K562 (cell line): ENCODE results near the gene ARHGAP15. TPM values are rescaled to one million over a fixed set of nuclear protein-coding genes. Genes with fewer than 3 reads are reported as not detected.

Source experiments
- ATAC-seq: fragments of 200-7000 bp; cut with Tn5 transposase; 3 replicates; pipeline ENCODE4 v1.9.1; 2020; ENCODE audit warnings: moderate library complexity
- BruUV-seq: library from RNA; stranded (reverse); fragments of 400-500 nt; replicated peaks from 2 replicates; lab custom pipeline; 2021; lab: Mats Ljungman, UMichigan
- CTCF ChIA-PET: fragments of 300-600 bp; formaldehyde crosslinking; extraction: SDS; loops from one replicate; lab custom pipeline; 2021; ENCODE audit warnings: low intra/inter-chr PET ratio; lab: Yijun Ruan, JAX
- POLR2A ChIA-PET: fragments of 300-600, 350-650 bp; sonication (Branson Sonifier 250); formaldehyde crosslinking; extraction: SDS; loops from one replicate; lab custom pipeline; 2021; ENCODE audit warnings: antibody characterized with exemption, inconsistent platforms; lab: Yijun Ruan, JAX
- DNase-seq, 4 experiments: peaks; one replicate each; pipeline versions ENCODE4 v3.0.0 to v3.0.0-alpha.2; 2011 to 2018; ENCODE audit warnings: low spot score in 3 of 4, mixed read lengths in 3 of 4; ENCODE audit errors: extremely low read depth in 1 of 4
- FAIRE-seq: peaks from 2 replicates; lab custom pipeline; 2011; peaks lifted over from hg19 to GRCh38; lab: Jason Lieb, UNC
- H2AFZ ChIP-seq: 2 replicates; pipeline ENCODE4 v1.6.0; 2011; ENCODE audit warnings: low read depth, low read length, control low read depth, inconsistent platforms
- H3K27ac ChIP-seq: fragments of 200-600 bp; 3 replicates; pipeline ENCODE4 v1.8.0; 2011; ENCODE audit warnings: low read depth, mild to moderate bottlenecking, control low read depth, inconsistent platforms, low read length, moderate library complexity, mixed read lengths; ENCODE audit errors: extremely low read depth
- H3K27me3 ChIP-seq, 2 experiments: fragments of 300-600 bp in 1 of 2; 2 replicates in 1 of 2; 3 replicates in 1 of 2; pipeline versions ENCODE4 v1.6.0 to v1.8.0; 2011; ENCODE audit warnings: inconsistent platforms in 2 of 2, low read length in 2 of 2, mild to moderate bottlenecking in 1 of 2, mixed read lengths in 1 of 2, moderate library complexity in 1 of 2; ENCODE audit not compliant: control insufficient read depth in 2 of 2, insufficient read depth in 2 of 2
- H3K36me3 ChIP-seq: fragments of 300-600 bp; 3 replicates; pipeline ENCODE4 v1.8.0; 2011; ENCODE audit warnings: mild to moderate bottlenecking, low read length, inconsistent platforms; ENCODE audit not compliant: control insufficient read depth, insufficient read depth
- H3K4me1 ChIP-seq, 2 experiments: fragments of 200-600 bp in 1 of 2; replicated peaks in 1 of 2; 2 replicates in 1 of 2; 3 replicates in 1 of 2; pipeline versions ENCODE4 v1.5.1 to v1.8.0; 2011; ENCODE audit warnings: inconsistent platforms in 2 of 2, low read length in 2 of 2, mild to moderate bottlenecking in 1 of 2, mixed read lengths in 1 of 2, moderate library complexity in 1 of 2; ENCODE audit not compliant: control insufficient read depth in 2 of 2, insufficient read depth in 2 of 2
- H3K4me2 ChIP-seq: 2 replicates; pipeline ENCODE4 v1.6.1; 2011; ENCODE audit warnings: low read length, control low read depth, inconsistent platforms, mixed read lengths; ENCODE audit not compliant: insufficient read depth
- H3K4me3 ChIP-seq: fragments of 200-600 bp; sonication (generic), shearing (Covaris generic); 2 replicates; pipeline ENCODE4 v1.5.1; 2016; ENCODE audit warnings: control low read depth, inconsistent platforms
- H3K79me2 ChIP-seq: fragments of 200-600 bp; 3 replicates; pipeline ENCODE4 v1.8.0; 2011; ENCODE audit warnings: low read length, inconsistent platforms; ENCODE audit not compliant: control insufficient read depth, insufficient read depth
- H3K9ac ChIP-seq, 2 experiments: 2 replicates each; pipeline versions ENCODE4 v1.6.0 to v1.6.1; 2011; ENCODE audit warnings: low read depth in 2 of 2, low read length in 2 of 2, control low read depth in 1 of 2, inconsistent platforms in 1 of 2, mild to moderate bottlenecking in 1 of 2, mixed read lengths in 1 of 2; ENCODE audit not compliant: insufficient read depth in 1 of 2
- H3K9me1 ChIP-seq: one replicate; pipeline ENCODE4 v1.6.0; 2011; ENCODE audit warnings: inconsistent platforms, mild to moderate bottlenecking, low read length, moderate library complexity; ENCODE audit not compliant: control insufficient read depth, insufficient read depth
- H3K9me3 ChIP-seq: replicated peaks from 2 replicates; pipeline ENCODE4 v1.5.1; 2011; ENCODE audit warnings: low read depth, low read length, inconsistent platforms; ENCODE audit not compliant: control insufficient read depth, insufficient read depth
- H4K20me1 ChIP-seq: replicated peaks from 2 replicates; pipeline ENCODE4 v1.6.1; 2011; ENCODE audit warnings: low read length, inconsistent platforms, mixed read lengths; ENCODE audit not compliant: control insufficient read depth, insufficient read depth
- CLOCK ChIP-seq: fragments of 250-450 bp; sonication (Bioruptor Pico); IDR thresholded peaks from 2 replicates; pipeline ENCODE4 v1.4.0; 2020; ENCODE audit warnings: mild to moderate bottlenecking, moderate library complexity, borderline replicate concordance
- ZBTB7A ChIP-seq: IDR thresholded peaks from 2 replicates; pipeline ENCODE4 v1.6.1; 2011; ENCODE audit warnings: low read depth, mild to moderate bottlenecking, low read length, moderate library complexity, borderline replicate concordance; ENCODE audit not compliant: control insufficient read depth
- WGBS: fragments of 100-300 bp; shearing (Covaris generic); methylation state at CpG from one replicate; pipeline ENCODE4 v1.1.6; 2016; ENCODE audit warnings: low coverage, mixed read lengths; ENCODE audit not compliant: insufficient coverage; ENCODE audit errors: missing lambda C conversion rate; 5-methylcytosine and 5-hydroxymethylcytosine counted together
- in situ Hi-C: fragments of 300-500 bp; cut with MboI; formaldehyde crosslinking; loops from 4 replicates; pipeline ENCODE4 v1.15.0; 2018; ENCODE audit warnings: inconsistent platforms, mixed read lengths
- intact Hi-C: fragments of 100-400 bp; cut with micrococcal nuclease; formaldehyde crosslinking; loops from 2 replicates; pipeline ENCODE4 v1.14.2; 2022
- polyA plus RNA-seq, 8 experiments: library from polyadenylated mRNA; depleted of rRNA in 4 of 8; stranded (reverse) in 5 of 8; unstranded in 3 of 8; fragments of >200 nt; fragmentation: Nextera tagmentation in 2 of 8; fragmentation: Illumina TruSeq in 1 of 8; extraction: Ambion mirVana in 2 of 8; extraction: Trizol in 1 of 8; gene quantifications; 2 replicates each; pipeline versions ENCODE4 v1.2.1 to v1.2.3, GENCODE V29; 2011 to 2014; ENCODE audit warnings: inconsistent platforms in 1 of 8, missing spikeins in 1 of 8
- total RNA-seq, 7 experiments: library from RNA; depleted of rRNA in 6 of 7; stranded (reverse); fragments of >200 nt in 6 of 7; fragmentation: Illumina TruSeq in 2 of 7; extraction: Trizol in 2 of 7; gene quantifications; 2 replicates each; pipeline versions ENCODE4 v1.2.1 to v1.2.3, GENCODE V29; 2011 to 2021; ENCODE audit warnings: low replicate concordance in 1 of 7

Gene ARHGAP15
- total and polyA plus RNA-seq, 9 of the 15 experiments (the other 6 are each of a cell fraction or from before 2014, with no cell fraction given) = 1.5 to 17.9 (median 7.9) TPM

- DNase-seq = no peak
- TF ChIP-seq CLOCK (CRISPR knock-in tag) = no peak
- TF ChIP-seq ZBTB7A = no peak
- FAIRE-seq = no peak
Measured at GRCh38 chr2:143241403-143242088, 112.3 kb downstream of the ARHGAP15 start.

More at GRCh38 chr2:143241403-143242088, 112.3 kb downstream of the ARHGAP15 start:
- ChIA-PET POLR2A (interaction anchor here (0.7 kb wide), 1 partner anchor 10 kb away, joined by 3 read pairs; no protein-coding TSS in a partner anchor), CTCF (no interaction called here)
- no peaks in the 10 kb centered on the region for H3K4me1 ChIP-seq
- H2AFZ ChIP-seq = no peak overlapping the region
- H3K9ac ChIP-seq = no peak overlapping the region
- no peak for ATAC-seq
- no peaks in the 10 kb centered on the region for H3K79me2 ChIP-seq
- no peaks in the 10 kb centered on the region for H3K27me3 ChIP-seq
- H3K9me1 ChIP-seq = no peaks in the 10 kb centered on the region
- H3K4me2 ChIP-seq = no peak overlapping the region
- H3K9me3 ChIP-seq = no peaks in the 10 kb centered on the region
- no TSS peak for BruUV-seq
- intact Hi-C loops (no loop called here), in situ Hi-C loops (no loop called here)
- H4K20me1 ChIP-seq = no peaks in the 10 kb centered on the region
- no peak overlapping the region for H3K4me3 ChIP-seq
- H3K27ac ChIP-seq = no peak overlapping the region
- 8% methylated on average over 7 of the region's 7 CpGs for WGBS
- no peaks in the 10 kb centered on the region for H3K36me3 ChIP-seq
